ENCODE data around the gene MAST4. TPM values are rescaled to one million over a fixed set of nuclear protein-coding genes. Genes with fewer than 3 reads are reported as not detected.
"Not testable (repeated sequence)": the region's sequence is repeated elsewhere in the genome, so short reads cannot be mapped to it uniquely, and the experiment has no call there.

MAST4 gene
- total RNA-seq, 2 donors from 2014 or later: 15.9 to 53.1 TPM

GRCh38 chr5:66810848-66811261, 214.7 kb downstream of the MAST4 start:
- Mint-ChIP-seq H3K4me3 (peak overlapping the region; percentile 19), H3K36me3 (no peaks in the 10 kb centered on the region), H3K27me3 (peaks cover 15 to 44% of the 10 kb centered on the region in 2 donors), H3K27ac (peak overlapping the region; percentile 52 to 72), H3K9me3 (no peaks in the 10 kb centered on the region), H3K4me1 (ENCODE audit: low read depth in 2 of 2) (peaks cover 3 to 25% of the 10 kb centered on the region in 2 donors)
- DNase-seq (ENCODE audit: low spot score) (no peak), ATAC-seq (peak; percentile 77)

- Mint-ChIP-seq H3K27ac (peak overlapping the region in 1 of 2 donors; percentile 72), H3K4me3 (no peak overlapping the region), H3K4me1 (ENCODE audit: low read depth in 2 of 2) (peaks cover 3 to 25% of the 10 kb centered on the region in 2 donors), H3K27me3 (peaks cover 13 to 47% of the 10 kb centered on the region in 2 donors), H3K9me3 (no peaks in the 10 kb centered on the region), H3K36me3 (no peaks in the 10 kb centered on the region)
- ATAC-seq: no peak
- no peak for DNase-seq (ENCODE audit: low spot score)
Measured at GRCh38 chr5:66812291-66812690, 216.1 kb downstream of the MAST4 start.

DNA sequence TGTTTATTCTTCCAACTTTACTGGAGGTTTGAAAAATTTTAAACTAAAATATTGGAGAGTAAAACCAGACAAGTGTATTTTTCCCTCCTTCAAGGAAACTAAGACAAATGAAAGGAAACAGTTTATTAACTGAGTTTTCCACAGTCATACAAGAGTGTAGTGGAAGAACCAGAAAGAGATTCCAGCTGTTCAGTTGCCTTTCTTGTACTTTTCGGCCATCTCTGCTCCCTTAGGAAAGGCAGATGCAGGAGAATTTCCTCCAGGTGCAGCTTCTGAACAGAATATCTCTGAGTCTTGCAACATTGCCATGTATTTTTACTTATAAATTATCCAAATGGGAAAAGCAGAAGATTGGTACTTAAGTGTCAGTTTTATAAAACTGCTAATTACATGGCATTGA, 217.1 kb downstream of the MAST4 start:
- H3K4me3 Mint-ChIP-seq: peak overlapping the region; percentile 12
- H3K4me1 Mint-ChIP-seq (ENCODE audit: low read depth in 2 of 2): peaks cover 3 to 25% of the 10 kb centered on the region in 2 donors
- ATAC-seq (no peak), DNase-seq (ENCODE audit: low spot score) (no peak)
- H3K27ac Mint-ChIP-seq: peak overlapping the region in 1 of 2 donors; percentile 33
- H3K9me3 Mint-ChIP-seq: no peaks in the 10 kb centered on the region
- no peaks in the 10 kb centered on the region for H3K36me3 Mint-ChIP-seq
- peaks cover 7 to 38% of the 10 kb centered on the region in 2 donors for H3K27me3 Mint-ChIP-seq

DNA sequence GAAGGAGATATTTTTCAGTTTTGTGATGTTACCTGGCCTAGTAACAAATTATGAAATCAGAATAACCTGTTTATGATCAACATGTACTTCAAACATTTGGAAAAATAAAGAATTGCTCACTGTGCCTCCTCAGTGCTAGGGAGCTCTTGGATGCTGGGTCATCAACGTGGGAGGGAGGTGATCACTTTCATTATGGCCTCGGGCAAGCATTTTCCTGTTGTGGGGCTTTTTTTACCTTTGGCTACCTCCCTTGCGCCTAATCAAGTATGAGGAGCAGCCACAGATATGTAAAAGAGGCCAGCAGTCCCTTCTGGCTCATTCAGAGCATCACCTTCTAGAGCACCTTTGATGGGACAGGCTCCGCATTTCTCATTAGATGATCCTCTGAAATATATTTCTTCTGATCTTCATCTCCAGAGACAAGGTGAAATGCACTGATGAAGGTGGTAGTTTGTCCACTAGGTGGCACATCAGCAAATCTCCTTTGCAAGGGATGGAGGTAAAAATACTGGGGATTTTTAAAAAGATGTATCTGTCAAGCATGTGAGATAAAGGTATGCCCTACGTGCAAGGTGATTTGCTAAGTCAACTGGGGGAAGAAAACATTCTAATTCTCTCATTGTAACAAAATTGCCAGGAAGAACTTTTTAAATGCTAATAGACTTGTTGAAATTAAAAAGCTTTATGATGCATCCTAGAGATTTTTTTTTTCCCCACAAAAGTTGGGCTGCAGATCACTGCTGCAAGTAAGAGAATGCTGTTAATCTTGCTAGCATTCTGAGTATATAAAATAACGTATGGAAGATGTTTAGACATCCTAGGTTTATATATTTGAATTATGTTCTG, 218.2 kb downstream of the MAST4 start:
- Mint-ChIP-seq H3K9me3 (no peaks in the 10 kb centered on the region), H3K27ac (peak overlapping the region in 1 of 2 donors; percentile 33), H3K27me3 (peaks cover 11 to 35% of the 10 kb centered on the region in 2 donors), H3K4me3 (peak overlapping the region; percentile 23), H3K4me1 (ENCODE audit: low read depth in 2 of 2) (peaks cover 3 to 32% of the 10 kb centered on the region in 2 donors), H3K36me3 (no peaks in the 10 kb centered on the region)
- peak; percentile 44 to 47 for ATAC-seq
- DNase-seq (ENCODE audit: low spot score): no peak

GRCh38 chr5:66818304-66818934, 222.2 kb downstream of the MAST4 start:
- peaks cover 14 to 38% of the 10 kb centered on the region in 2 donors for H3K4me1 Mint-ChIP-seq (ENCODE audit: low read depth in 2 of 2)
- H3K9me3 Mint-ChIP-seq: no peaks in the 10 kb centered on the region
- no peak overlapping the region for H3K4me3 Mint-ChIP-seq
- H3K27ac Mint-ChIP-seq: peak overlapping the region in 1 of 2 donors; percentile 5
- H3K27me3 Mint-ChIP-seq: peaks cover 12 to 24% of the 10 kb centered on the region in 2 donors
- DNase-seq (ENCODE audit: low spot score): no peak
- no peak for ATAC-seq
- no peaks in the 10 kb centered on the region for H3K36me3 Mint-ChIP-seq

DNA sequence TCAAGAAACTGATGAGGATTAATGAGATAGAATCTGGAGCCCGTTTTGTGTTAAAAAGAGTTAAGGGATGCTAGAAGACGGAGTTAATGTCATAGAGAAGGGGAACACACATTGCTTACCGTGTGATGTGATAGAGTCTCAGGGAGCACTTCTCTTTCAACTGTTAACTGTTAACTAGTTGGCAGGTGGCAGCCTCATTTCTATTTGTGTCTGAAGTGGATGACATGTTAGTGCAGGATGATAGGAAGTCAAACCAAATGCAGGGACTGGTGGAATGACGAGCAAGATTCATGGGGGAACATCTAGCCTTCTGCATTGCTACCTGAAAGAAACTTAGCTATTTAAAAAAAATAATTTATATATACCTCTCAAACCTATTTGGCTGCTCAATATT, 222.7 kb downstream of the MAST4 start:
- Mint-ChIP-seq H3K4me1 (ENCODE audit: low read depth in 2 of 2) (peaks cover 14 to 34% of the 10 kb centered on the region in 2 donors), H3K36me3 (no peaks in the 10 kb centered on the region)

DNA sequence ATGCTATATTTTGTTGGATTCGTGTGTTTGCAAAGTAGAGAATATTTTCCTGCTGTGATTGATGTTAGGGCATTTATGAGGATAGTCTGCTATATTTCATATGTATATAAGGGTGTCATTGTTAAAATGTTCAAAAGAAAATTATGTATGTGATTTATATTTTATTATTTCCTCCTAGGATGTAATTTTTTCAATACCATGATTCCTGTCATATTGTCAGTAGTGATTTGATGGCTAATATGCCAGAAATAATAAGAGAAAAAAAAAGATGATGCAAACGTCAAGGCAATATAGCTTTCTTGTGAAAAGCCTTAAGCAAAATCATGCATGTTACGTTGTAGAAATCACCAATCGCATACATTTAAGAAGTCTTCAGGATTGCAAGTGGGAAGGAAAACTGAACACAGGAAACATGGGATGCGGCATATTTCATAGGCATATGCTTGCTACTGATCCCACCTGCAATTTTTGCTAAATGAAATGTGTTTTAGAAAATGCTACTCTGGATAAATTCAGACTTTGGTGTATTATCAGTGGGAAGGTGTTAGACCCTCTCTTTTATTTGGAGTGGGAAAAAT, 224.5 kb downstream of the MAST4 start:
- Mint-ChIP-seq H3K9me3 (no peaks in the 10 kb centered on the region), H3K27ac (peak overlapping the region in 1 of 2 donors; percentile 94), H3K4me1 (ENCODE audit: low read depth in 2 of 2) (peaks cover 14 to 33% of the 10 kb centered on the region in 2 donors), H3K4me3 (no peak overlapping the region), H3K27me3 (peaks cover 12 to 19% of the 10 kb centered on the region in 2 donors), H3K36me3 (no peaks in the 10 kb centered on the region)
- DNase-seq (ENCODE audit: low spot score) (no peak), ATAC-seq (no peak)

More for the DNA sequence above, 222.7 kb downstream of the MAST4 start:
- DNase-seq (ENCODE audit: low spot score) (no peak), ATAC-seq (no peak)
- peak overlapping the region in 1 of 2 donors; percentile 5 for H3K27ac Mint-ChIP-seq
- H3K9me3 Mint-ChIP-seq: no peaks in the 10 kb centered on the region
- no peak overlapping the region for H3K4me3 Mint-ChIP-seq
- H3K27me3 Mint-ChIP-seq: peaks cover 9 to 19% of the 10 kb centered on the region in 2 donors

DNA sequence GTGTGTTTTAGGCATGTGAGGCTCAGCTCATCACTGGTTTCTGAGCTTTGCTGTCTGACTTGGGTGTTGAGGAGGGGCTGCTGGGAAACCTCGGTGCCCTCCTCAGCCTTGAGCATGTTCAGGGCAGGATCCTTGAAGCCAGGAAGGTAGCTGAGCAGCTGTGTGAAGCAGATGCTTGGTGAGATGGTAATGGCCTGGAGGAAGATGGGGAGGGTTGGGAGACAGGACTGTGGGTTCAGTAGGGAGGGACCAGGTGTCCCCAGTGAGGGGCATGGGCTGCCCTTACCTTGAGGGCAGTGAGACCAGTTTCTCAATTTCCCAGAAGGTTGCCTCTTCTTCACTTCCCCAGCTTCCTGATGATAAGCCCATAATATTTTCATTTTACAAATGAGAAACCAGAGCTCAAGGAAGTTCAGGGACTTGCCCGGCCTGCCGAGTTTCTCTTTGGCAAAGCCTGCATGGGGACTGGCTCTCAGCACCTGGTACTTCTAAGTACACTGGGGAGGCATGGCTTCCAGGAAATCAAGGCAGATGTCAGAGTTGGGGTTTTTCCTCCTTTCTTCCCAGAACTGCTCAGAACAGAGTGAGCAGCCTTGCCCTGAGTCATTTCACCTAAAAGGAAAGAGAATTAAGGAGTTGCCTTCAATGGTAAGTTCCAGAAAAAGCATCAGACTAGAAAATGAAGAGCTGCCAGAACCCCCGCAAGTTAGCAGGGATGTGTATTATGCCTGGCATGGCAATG, 225.7 kb downstream of the MAST4 start:
- peak overlapping the region; percentile 85 to 94 for H3K27ac Mint-ChIP-seq
- H3K27me3 Mint-ChIP-seq: peaks cover 11 to 19% of the 10 kb centered on the region in 2 donors
- ATAC-seq (peak; percentile 89 to 90), DNase-seq (ENCODE audit: low spot score) (peak; percentile 69)
- no peaks in the 10 kb centered on the region for H3K9me3 Mint-ChIP-seq
- peaks cover 14 to 39% of the 10 kb centered on the region in 2 donors for H3K4me1 Mint-ChIP-seq (ENCODE audit: low read depth in 2 of 2)
- peak overlapping the region; percentile 72 for H3K4me3 Mint-ChIP-seq
- no peaks in the 10 kb centered on the region for H3K36me3 Mint-ChIP-seq

GRCh38 chr5:66822906-66823305, 226.7 kb downstream of the MAST4 start:
- not testable (repeated sequence) for DNase-seq (ENCODE audit: low spot score); ATAC-seq; H3K9me3 Mint-ChIP-seq; H3K36me3 Mint-ChIP-seq
- Mint-ChIP-seq H3K27ac (peak overlapping the region; percentile 85 to 94), H3K27me3 (peaks cover 16 to 23% of the 10 kb centered on the region in 2 donors), H3K4me1 (ENCODE audit: low read depth in 2 of 2) (peaks cover 14 to 46% of the 10 kb centered on the region in 2 donors), H3K4me3 (peak overlapping the region; percentile 43)

- DNase-seq (ENCODE audit: low spot score): no peak
- Mint-ChIP-seq H3K4me3 (peak overlapping the region; percentile 39), H3K9me3 (no peaks in the 10 kb centered on the region), H3K27me3 (peaks cover 10 to 17% of the 10 kb centered on the region in 2 donors), H3K27ac (peak overlapping the region; percentile 85 to 94), H3K4me1 (ENCODE audit: low read depth in 2 of 2) (peaks cover 27 to 53% of the 10 kb centered on the region in 2 donors), H3K36me3 (no peaks in the 10 kb centered on the region)
- peak in 1 of 2 donors; percentile 22 for ATAC-seq
Measured at GRCh38 chr5:66824476-66824875, 228.3 kb downstream of the MAST4 start.

- H3K4me1 Mint-ChIP-seq (ENCODE audit: low read depth in 2 of 2): peaks cover 27 to 66% of the 10 kb centered on the region in 2 donors
- H3K27ac Mint-ChIP-seq: peak overlapping the region in 1 of 2 donors; percentile 14
- no peak overlapping the region for H3K4me3 Mint-ChIP-seq
Measured at GRCh38 chr5:66826263-66826662, 230.1 kb downstream of the MAST4 start.

GRCh38 chr5:66826696-66827095, 230.5 kb downstream of the MAST4 start:
- no peak for ATAC-seq

More at GRCh38 chr5:66826263-66826662, 230.1 kb downstream of the MAST4 start:
- Mint-ChIP-seq H3K27me3 (peaks cover 17 to 21% of the 10 kb centered on the region in 2 donors), H3K9me3 (no peaks in the 10 kb centered on the region), H3K36me3 (no peaks in the 10 kb centered on the region)
- no peak for ATAC-seq
- DNase-seq (ENCODE audit: low spot score): no peak

DNA sequence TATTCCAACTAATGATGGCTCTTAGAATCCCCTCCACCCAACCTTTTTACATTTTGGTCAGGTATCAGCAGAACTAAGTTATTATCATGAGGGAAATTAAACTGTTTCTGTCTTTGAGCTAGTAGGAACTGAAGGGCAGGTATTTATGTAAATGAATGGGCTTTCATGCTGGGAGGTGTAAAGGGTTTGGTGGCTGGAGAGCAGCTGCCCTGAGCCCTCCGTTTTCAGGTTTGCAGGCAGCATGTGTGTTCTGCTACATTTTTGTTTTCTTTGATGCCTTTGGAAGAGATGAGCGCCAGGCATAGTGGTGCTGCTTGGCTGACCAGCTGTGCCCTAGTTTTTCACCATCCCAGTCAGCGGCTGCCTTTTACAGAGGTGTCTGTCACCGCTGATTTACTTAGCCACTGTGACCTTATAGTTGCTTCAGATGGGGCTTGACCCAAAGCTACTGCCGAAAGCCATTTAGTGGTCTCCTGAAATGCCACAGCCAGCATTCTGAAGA, 231.9 kb downstream of the MAST4 start:
- ATAC-seq (peak; percentile 4 to 46), DNase-seq (ENCODE audit: low spot score) (no peak)
- H3K36me3 Mint-ChIP-seq: no peaks in the 10 kb centered on the region
- H3K4me3 Mint-ChIP-seq: peak overlapping the region; percentile 90
- H3K27ac Mint-ChIP-seq: peak overlapping the region; percentile 86 to 87
- peaks cover 13 to 56% of the 10 kb centered on the region in 2 donors for H3K4me1 Mint-ChIP-seq (ENCODE audit: low read depth in 2 of 2)
- peaks cover 17 to 21% of the 10 kb centered on the region in 2 donors for H3K27me3 Mint-ChIP-seq
- H3K9me3 Mint-ChIP-seq: no peaks in the 10 kb centered on the region

More at GRCh38 chr5:66826696-66827095, 230.5 kb downstream of the MAST4 start:
- H3K4me3 Mint-ChIP-seq: no peak overlapping the region
- no peaks in the 10 kb centered on the region for H3K9me3 Mint-ChIP-seq
- peaks cover 17 to 19% of the 10 kb centered on the region in 2 donors for H3K27me3 Mint-ChIP-seq
- DNase-seq (ENCODE audit: low spot score): no peak
- no peaks in the 10 kb centered on the region for H3K36me3 Mint-ChIP-seq
- peak overlapping the region in 1 of 2 donors; percentile 14 for H3K27ac Mint-ChIP-seq
- peaks cover 25 to 62% of the 10 kb centered on the region in 2 donors for H3K4me1 Mint-ChIP-seq (ENCODE audit: low read depth in 2 of 2)

Data from natural killer cell treated with Interleukin-12 subunit alpha and Interleukin-12 subunit beta and Interleukin-15 and Interleukin-18, amount 100 ng/mL, for 72 hours (primary cell).